Muscle layer of colon (tissue), 2 donors: ENCODE measurements around the gene TMEM164.

Experiments
- H3K27ac ChIP-seq: one replicate; pipeline ENCODE4 v1.7.0; 2013; ENCODE audit warnings: low read depth, mild to moderate bottlenecking, low read length, moderate library complexity
- H3K27me3 ChIP-seq, 2 donors: one replicate each; pipeline ENCODE4 v1.7.0; 2013; ENCODE audit warnings: low read length in 2 of 2, mild to moderate bottlenecking in 2 of 2; ENCODE audit not compliant: insufficient read depth in 2 of 2, control insufficient read depth in 1 of 2
- H3K36me3 ChIP-seq: one replicate; pipeline ENCODE4 v1.7.0; 2013; ENCODE audit warnings: mild to moderate bottlenecking, low read length; ENCODE audit not compliant: insufficient read depth
- H3K4me1 ChIP-seq: one replicate; pipeline ENCODE4 v1.7.0; 2013; ENCODE audit warnings: mild to moderate bottlenecking, low read length; ENCODE audit not compliant: insufficient read depth
- H3K4me3 ChIP-seq, 2 donors: one replicate each; pipeline ENCODE4 v1.7.0; 2013; ENCODE audit warnings: low read length in 2 of 2, low read depth in 1 of 2, mild to moderate bottlenecking in 1 of 2, moderate library complexity in 1 of 2
- H3K9ac ChIP-seq: one replicate; pipeline ENCODE4 v1.7.0; 2013; ENCODE audit warnings: low read length
- H3K9me3 ChIP-seq: one replicate; pipeline ENCODE4 v1.7.0; 2013; ENCODE audit warnings: mild to moderate bottlenecking, low read length
- donor health status: abdominal sarcoma.
- donor health status: Adenocarcinoma of cecum.

The TMEM164 gene

GRCh38 chrX:110087485-110088356, 84.8 kb downstream of the TMEM164 start:
- no peak overlapping the region for H3K9ac ChIP-seq
- no peaks in the 10 kb centered on the region for H3K36me3 ChIP-seq
- no peak overlapping the region for H3K4me3 ChIP-seq
- no peaks in the 10 kb centered on the region for H3K4me1 ChIP-seq
- H3K9me3 ChIP-seq = no peaks in the 10 kb centered on the region
- H3K27me3 ChIP-seq = no peaks in the 10 kb centered on the region
- H3K27ac ChIP-seq = no peak overlapping the region

DNA sequence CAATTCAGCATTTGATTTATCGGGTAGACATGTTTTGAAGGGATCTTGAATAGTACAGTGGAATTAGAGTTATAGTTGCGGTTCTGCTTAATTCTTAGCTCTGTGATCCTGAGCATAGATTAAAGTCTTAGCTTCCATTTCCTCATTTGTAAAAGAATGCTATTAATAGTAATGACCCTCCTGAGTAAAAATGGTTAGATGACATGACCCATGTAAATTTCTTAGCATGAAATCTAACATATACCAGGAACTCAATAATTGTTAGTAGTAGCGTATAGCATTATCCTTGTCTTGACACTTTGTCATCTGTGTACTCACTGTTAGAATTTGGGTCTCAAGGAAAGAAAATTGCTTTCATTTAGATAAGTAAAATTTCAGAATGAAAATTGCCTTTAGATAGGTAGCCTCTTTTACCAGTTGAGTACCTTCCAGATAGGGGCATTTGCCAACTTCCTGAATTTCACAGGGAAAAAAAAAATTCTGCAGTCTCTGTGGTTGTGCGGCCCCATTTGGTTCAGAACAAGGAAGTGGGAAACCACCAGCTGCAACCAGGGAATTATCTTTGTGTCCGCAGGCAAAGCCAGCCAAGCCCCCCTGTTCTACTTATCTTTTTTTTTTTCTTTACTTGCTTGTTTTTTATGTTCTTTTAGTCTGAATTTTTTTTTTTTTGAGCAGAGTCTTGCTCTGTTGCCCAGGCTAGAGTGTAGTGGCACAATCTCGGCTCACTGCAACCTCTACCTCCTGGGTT, 86.9 kb downstream of the TMEM164 start:
- H3K27ac ChIP-seq = no peak overlapping the region
- H3K9me3 ChIP-seq = no peaks in the 10 kb centered on the region

GRCh38 chrX:110097920-110098319, 95.0 kb downstream of the TMEM164 start:
- Histone ChIP-seq H3K4me1 (no peaks in the 10 kb centered on the region), H3K27ac (no peak overlapping the region), H3K27me3 (no peaks in the 10 kb centered on the region), H3K36me3 (no peaks in the 10 kb centered on the region), H3K4me3 (no peak overlapping the region), H3K9ac (no peak overlapping the region), H3K9me3 (no peaks in the 10 kb centered on the region)

More for the DNA sequence above, 86.9 kb downstream of the TMEM164 start:
- Histone ChIP-seq H3K4me1 (no peaks in the 10 kb centered on the region), H3K36me3 (no peaks in the 10 kb centered on the region), H3K4me3 (no peak overlapping the region), H3K9ac (no peak overlapping the region), H3K27me3 (no peaks in the 10 kb centered on the region)

- Histone ChIP-seq H3K9ac (no peak overlapping the region), H3K4me3 (no peak overlapping the region), H3K27ac (no peak overlapping the region), H3K36me3 (no peaks in the 10 kb centered on the region), H3K27me3 (no peaks in the 10 kb centered on the region), H3K9me3 (no peaks in the 10 kb centered on the region), H3K4me1 (no peaks in the 10 kb centered on the region)
Observed at GRCh38 chrX:110103344-110103743, 100.4 kb downstream of the TMEM164 start.

GRCh38 chrX:110104078-110104477, 101.2 kb downstream of the TMEM164 start:
- no peaks in the 10 kb centered on the region for H3K36me3 ChIP-seq
- H3K27ac ChIP-seq = no peak overlapping the region
- H3K9me3 ChIP-seq = no peaks in the 10 kb centered on the region
- H3K4me3 ChIP-seq = no peak overlapping the region
- H3K27me3 ChIP-seq = no peaks in the 10 kb centered on the region
- H3K4me1 ChIP-seq = no peaks in the 10 kb centered on the region
- H3K9ac ChIP-seq = no peak overlapping the region

- H3K36me3 ChIP-seq = no peaks in the 10 kb centered on the region
- H3K27me3 ChIP-seq = no peaks in the 10 kb centered on the region
- H3K4me3 ChIP-seq = no peak overlapping the region
- no peaks in the 10 kb centered on the region for H3K4me1 ChIP-seq
- no peak overlapping the region for H3K9ac ChIP-seq
- H3K9me3 ChIP-seq = no peaks in the 10 kb centered on the region
- no peak overlapping the region for H3K27ac ChIP-seq
Observed at GRCh38 chrX:110108381-110108821, 105.5 kb downstream of the TMEM164 start.

DNA sequence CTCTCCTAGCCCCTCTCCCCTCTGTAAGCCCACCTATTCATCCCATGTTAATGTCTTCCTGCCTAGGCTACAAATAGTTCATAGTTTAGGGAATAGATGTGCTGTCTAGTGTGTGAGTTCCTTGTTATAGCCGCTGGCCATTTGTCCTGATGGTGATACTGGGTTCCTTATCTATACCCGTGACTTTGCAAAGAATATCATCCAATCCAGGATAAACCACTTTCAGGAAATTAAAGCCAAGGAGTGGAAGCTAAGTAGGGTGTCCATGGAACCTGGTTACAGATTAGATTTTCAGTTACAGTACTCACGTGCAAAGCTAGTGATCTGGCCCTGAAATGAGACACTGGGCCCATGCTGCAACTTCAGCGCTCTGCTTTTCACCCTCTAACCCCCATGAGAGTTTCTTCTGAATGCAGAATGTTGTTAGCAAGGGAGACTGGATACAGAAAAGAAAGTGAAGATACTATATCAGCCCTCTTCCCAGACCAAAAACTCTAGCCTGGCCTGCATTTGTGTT, 111.4 kb downstream of the TMEM164 start:
- H3K27ac ChIP-seq = no peak overlapping the region
- H3K4me1 ChIP-seq = no peaks in the 10 kb centered on the region
- no peaks in the 10 kb centered on the region for H3K9me3 ChIP-seq
- no peak overlapping the region for H3K4me3 ChIP-seq
- H3K27me3 ChIP-seq = no peaks in the 10 kb centered on the region
- H3K36me3 ChIP-seq = no peaks in the 10 kb centered on the region
- H3K9ac ChIP-seq = no peak overlapping the region

- no peak overlapping the region for H3K27ac ChIP-seq
- H3K4me1 ChIP-seq = no peaks in the 10 kb centered on the region
- H3K27me3 ChIP-seq = no peaks in the 10 kb centered on the region
- H3K9ac ChIP-seq = no peak overlapping the region
- H3K36me3 ChIP-seq = no peaks in the 10 kb centered on the region
- no peak overlapping the region for H3K4me3 ChIP-seq
- no peaks in the 10 kb centered on the region for H3K9me3 ChIP-seq
Observed at GRCh38 chrX:110116066-110116980, 113.4 kb downstream of the TMEM164 start.

DNA sequence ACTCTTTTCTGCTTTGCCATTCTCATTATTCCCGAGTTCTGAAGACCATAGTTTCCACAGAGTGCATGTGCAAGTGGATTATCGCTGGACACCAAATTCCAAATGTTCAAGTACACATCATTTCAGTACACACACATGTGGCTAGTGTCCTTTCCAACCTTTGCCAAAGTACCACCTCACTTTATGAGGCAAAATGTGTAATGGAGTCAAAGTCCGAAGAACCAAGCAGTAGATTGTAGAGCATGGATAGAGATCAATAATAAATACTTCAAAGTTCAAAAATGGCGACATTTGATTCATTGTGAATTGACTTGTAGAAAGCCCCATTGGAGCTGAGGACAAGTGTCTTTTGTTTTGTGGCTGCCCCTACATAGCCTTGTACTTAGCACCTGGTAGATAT, 115.6 kb downstream of the TMEM164 start:
- Histone ChIP-seq H3K9ac (no peak overlapping the region), H3K4me1 (no peaks in the 10 kb centered on the region), H3K9me3 (no peaks in the 10 kb centered on the region), H3K4me3 (no peak overlapping the region), H3K27ac (no peak overlapping the region), H3K36me3 (no peaks in the 10 kb centered on the region), H3K27me3 (no peaks in the 10 kb centered on the region)

DNA sequence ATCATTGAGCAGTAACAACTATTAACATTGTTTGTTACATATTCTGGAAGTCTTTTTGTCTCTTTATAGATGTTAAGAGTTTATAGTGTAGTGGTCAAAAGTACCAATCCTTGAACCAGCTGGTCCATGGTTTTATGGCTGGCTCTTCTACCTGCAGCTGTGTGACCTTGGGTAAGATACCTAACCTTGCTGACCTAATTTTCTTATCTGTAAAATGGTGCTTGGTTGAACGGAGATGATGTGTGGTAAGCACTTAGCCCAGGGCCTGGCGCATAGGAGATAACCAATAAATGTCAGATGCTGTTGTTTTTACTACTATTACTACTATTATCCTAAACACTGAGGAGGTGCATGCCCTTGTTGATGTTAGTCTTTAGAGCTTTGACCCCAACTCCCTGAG, 116.6 kb downstream of the TMEM164 start:
- Histone ChIP-seq H3K27me3 (no peaks in the 10 kb centered on the region), H3K27ac (no peak overlapping the region), H3K9me3 (no peaks in the 10 kb centered on the region), H3K4me1 (no peaks in the 10 kb centered on the region), H3K36me3 (no peaks in the 10 kb centered on the region), H3K9ac (no peak overlapping the region), H3K4me3 (no peak overlapping the region)

- H3K36me3 ChIP-seq = no peaks in the 10 kb centered on the region
- no peak overlapping the region for H3K9ac ChIP-seq
- H3K9me3 ChIP-seq = no peaks in the 10 kb centered on the region
- H3K4me3 ChIP-seq = no peak overlapping the region
- H3K27me3 ChIP-seq = no peaks in the 10 kb centered on the region
- H3K27ac ChIP-seq = no peak overlapping the region
- H3K4me1 ChIP-seq = no peaks in the 10 kb centered on the region
Observed at GRCh38 chrX:110120025-110120424, 117.1 kb downstream of the TMEM164 start.
